K562 (cell line): ENCODE results near the gene METAP2. TPM values are rescaled to one million over a fixed set of nuclear protein-coding genes. Genes with fewer than 3 reads are reported as not detected.
A peak's percentile ranks its signal among the peaks of the same experiment; 100 is the strongest.
"Not testable (repeated sequence)": the region's sequence is repeated elsewhere in the genome, so short reads cannot be mapped to it uniquely, and the experiment has no call there.

Experiments used
- ATAC-seq: fragments of 200-7000 bp; cut with Tn5 transposase; 3 replicates; pipeline ENCODE4 v1.9.1; 2020; ENCODE audit warnings: moderate library complexity
- BruUV-seq: library from RNA; stranded (reverse); fragments of 400-500 nt; replicated peaks from 2 replicates; lab custom pipeline; 2021; lab: Mats Ljungman, UMichigan
- CTCF ChIA-PET: fragments of 300-600 bp; formaldehyde crosslinking; extraction: SDS; loops from one replicate; lab custom pipeline; 2021; ENCODE audit warnings: low intra/inter-chr PET ratio; lab: Yijun Ruan, JAX
- POLR2A ChIA-PET: fragments of 300-600, 350-650 bp; sonication (Branson Sonifier 250); formaldehyde crosslinking; extraction: SDS; loops from one replicate; lab custom pipeline; 2021; ENCODE audit warnings: antibody characterized with exemption, inconsistent platforms; lab: Yijun Ruan, JAX
- DNase-seq, 4 experiments: peaks; one replicate each; pipeline versions ENCODE4 v3.0.0 to v3.0.0-alpha.2; 2011 to 2018; ENCODE audit warnings: low spot score in 3 of 4, mixed read lengths in 3 of 4; ENCODE audit errors: extremely low read depth in 1 of 4
- FAIRE-seq: peaks from 2 replicates; lab custom pipeline; 2011; peaks lifted over from hg19 to GRCh38; lab: Jason Lieb, UNC
- H2AFZ ChIP-seq: 2 replicates; pipeline ENCODE4 v1.6.0; 2011; ENCODE audit warnings: low read depth, low read length, control low read depth, inconsistent platforms
- H3K27ac ChIP-seq: fragments of 200-600 bp; 3 replicates; pipeline ENCODE4 v1.8.0; 2011; ENCODE audit warnings: low read depth, mild to moderate bottlenecking, control low read depth, inconsistent platforms, low read length, moderate library complexity, mixed read lengths; ENCODE audit errors: extremely low read depth
- H3K27me3 ChIP-seq, 2 experiments: fragments of 300-600 bp in 1 of 2; 2 replicates in 1 of 2; 3 replicates in 1 of 2; pipeline versions ENCODE4 v1.6.0 to v1.8.0; 2011; ENCODE audit warnings: inconsistent platforms in 2 of 2, low read length in 2 of 2, mild to moderate bottlenecking in 1 of 2, mixed read lengths in 1 of 2, moderate library complexity in 1 of 2; ENCODE audit not compliant: control insufficient read depth in 2 of 2, insufficient read depth in 2 of 2
- H3K36me3 ChIP-seq: fragments of 300-600 bp; 3 replicates; pipeline ENCODE4 v1.8.0; 2011; ENCODE audit warnings: mild to moderate bottlenecking, low read length, inconsistent platforms; ENCODE audit not compliant: control insufficient read depth, insufficient read depth
- H3K4me1 ChIP-seq, 2 experiments: fragments of 200-600 bp in 1 of 2; replicated peaks in 1 of 2; 2 replicates in 1 of 2; 3 replicates in 1 of 2; pipeline versions ENCODE4 v1.5.1 to v1.8.0; 2011; ENCODE audit warnings: inconsistent platforms in 2 of 2, low read length in 2 of 2, mild to moderate bottlenecking in 1 of 2, mixed read lengths in 1 of 2, moderate library complexity in 1 of 2; ENCODE audit not compliant: control insufficient read depth in 2 of 2, insufficient read depth in 2 of 2
- H3K4me2 ChIP-seq: 2 replicates; pipeline ENCODE4 v1.6.1; 2011; ENCODE audit warnings: low read length, control low read depth, inconsistent platforms, mixed read lengths; ENCODE audit not compliant: insufficient read depth
- H3K4me3 ChIP-seq: fragments of 200-600 bp; sonication (generic), shearing (Covaris generic); 2 replicates; pipeline ENCODE4 v1.5.1; 2016; ENCODE audit warnings: control low read depth, inconsistent platforms
- H3K79me2 ChIP-seq: fragments of 200-600 bp; 3 replicates; pipeline ENCODE4 v1.8.0; 2011; ENCODE audit warnings: low read length, inconsistent platforms; ENCODE audit not compliant: control insufficient read depth, insufficient read depth
- H3K9ac ChIP-seq, 2 experiments: 2 replicates each; pipeline versions ENCODE4 v1.6.0 to v1.6.1; 2011; ENCODE audit warnings: low read depth in 2 of 2, low read length in 2 of 2, control low read depth in 1 of 2, inconsistent platforms in 1 of 2, mild to moderate bottlenecking in 1 of 2, mixed read lengths in 1 of 2; ENCODE audit not compliant: insufficient read depth in 1 of 2
- H3K9me1 ChIP-seq: one replicate; pipeline ENCODE4 v1.6.0; 2011; ENCODE audit warnings: inconsistent platforms, mild to moderate bottlenecking, low read length, moderate library complexity; ENCODE audit not compliant: control insufficient read depth, insufficient read depth
- H3K9me3 ChIP-seq: replicated peaks from 2 replicates; pipeline ENCODE4 v1.5.1; 2011; ENCODE audit warnings: low read depth, low read length, inconsistent platforms; ENCODE audit not compliant: control insufficient read depth, insufficient read depth
- H4K20me1 ChIP-seq: replicated peaks from 2 replicates; pipeline ENCODE4 v1.6.1; 2011; ENCODE audit warnings: low read length, inconsistent platforms, mixed read lengths; ENCODE audit not compliant: control insufficient read depth, insufficient read depth
- ARID1B ChIP-seq: fragments of 450-650 bp; IDR thresholded peaks from 2 replicates; pipeline ENCODE4 v1.6.1; 2016; ENCODE audit warnings: antibody characterized with exemption, mild to moderate bottlenecking, inconsistent platforms
- CBFA2T2 ChIP-seq: fragments of 450-650 bp; conservative IDR thresholded peaks from 2 replicates; pipeline ENCODE4 v1.6.1; 2017; ENCODE audit warnings: mild to moderate bottlenecking
- CBFA2T3 ChIP-seq: fragments of 450-650 bp; IDR thresholded peaks from 2 replicates; pipeline ENCODE4 v1.6.1; 2017
- DPF2 ChIP-seq: fragments of 450-650 bp; IDR thresholded peaks from 2 replicates; pipeline ENCODE4 v1.6.1; 2016
- ESRRA ChIP-seq: fragments of 450-650 bp; IDR thresholded peaks from 2 replicates; pipeline ENCODE4 v1.6.1; 2014; ENCODE audit warnings: low read depth, mild to moderate bottlenecking, moderate library complexity, borderline replicate concordance
- FOSL1 ChIP-seq: fragments of 200-800 bp; sonication (Bioruptor generic); conservative IDR thresholded peaks from 2 replicates; pipeline ENCODE4 v1.6.1; 2016; ENCODE audit warnings: missing genetic modification characterization, missing compliant biosample characterization
- HDAC2 ChIP-seq: fragments of 450-650 bp; IDR thresholded peaks from 2 replicates; pipeline ENCODE4 v1.6.1; 2016; ENCODE audit warnings: mild to moderate bottlenecking
- JUND ChIP-seq, 2 experiments: IDR thresholded peaks; 2 replicates in 1 of 2; 3 replicates in 1 of 2; pipeline ENCODE4 v1.6.1; 2011; ENCODE audit warnings: borderline replicate concordance in 2 of 2, low read depth in 2 of 2, low read length in 2 of 2, improper control_type of control experiment in 1 of 2, missing biosample characterization in 1 of 2, missing genetic modification characterization in 1 of 2, missing genetic modification reagents in 1 of 2
- NCOR1 ChIP-seq: fragments of 450-650 bp; IDR thresholded peaks from 2 replicates; pipeline ENCODE4 v1.6.1; 2016; ENCODE audit warnings: mild to moderate bottlenecking, moderate library complexity
- NFE2 ChIP-seq: IDR thresholded peaks from 2 replicates; pipeline ENCODE4 v1.6.1; 2014; ENCODE audit warnings: antibody characterized with exemption, low read depth
- PHF21A ChIP-seq: fragments of 450-650 bp; IDR thresholded peaks from 2 replicates; pipeline ENCODE4 v1.6.1; 2017; ENCODE audit warnings: low read depth, borderline replicate concordance
- RCOR1 ChIP-seq, 2 experiments: IDR thresholded peaks; 2 replicates each; pipeline ENCODE4 v1.6.1; 2012; ENCODE audit warnings: low read depth in 2 of 2, low read length in 2 of 2, borderline replicate concordance in 1 of 2, improper control_type of control experiment in 1 of 2
- SMARCA4 ChIP-seq: fragments of 450-650 bp; IDR thresholded peaks from 2 replicates; pipeline ENCODE4 v1.6.1; 2016
- SMARCE1 ChIP-seq: fragments of 450-650 bp; IDR thresholded peaks from 2 replicates; pipeline ENCODE4 v1.7.1; 2016; ENCODE audit warnings: mild to moderate bottlenecking
- TCF3 ChIP-seq: sonication (generic); formaldehyde crosslinking; IDR thresholded peaks from 2 replicates; pipeline ENCODE4 v1.4.0; 2020; ENCODE audit warnings: mild to moderate bottlenecking, missing genetic modification reagents
- WGBS: fragments of 100-300 bp; shearing (Covaris generic); methylation state at CpG from one replicate; pipeline ENCODE4 v1.1.6; 2016; ENCODE audit warnings: low coverage, mixed read lengths; ENCODE audit not compliant: insufficient coverage; ENCODE audit errors: missing lambda C conversion rate; 5-methylcytosine and 5-hydroxymethylcytosine counted together
- in situ Hi-C: fragments of 300-500 bp; cut with MboI; formaldehyde crosslinking; loops from 4 replicates; pipeline ENCODE4 v1.15.0; 2018; ENCODE audit warnings: inconsistent platforms, mixed read lengths
- intact Hi-C: fragments of 100-400 bp; cut with micrococcal nuclease; formaldehyde crosslinking; loops from 2 replicates; pipeline ENCODE4 v1.14.2; 2022
- polyA plus RNA-seq, 8 experiments: library from polyadenylated mRNA; depleted of rRNA in 4 of 8; stranded (reverse) in 5 of 8; unstranded in 3 of 8; fragments of >200 nt; fragmentation: Nextera tagmentation in 2 of 8; fragmentation: Illumina TruSeq in 1 of 8; extraction: Ambion mirVana in 2 of 8; extraction: Trizol in 1 of 8; gene quantifications; 2 replicates each; pipeline versions ENCODE4 v1.2.1 to v1.2.3, GENCODE V29; 2011 to 2014; ENCODE audit warnings: inconsistent platforms in 1 of 8, missing spikeins in 1 of 8
- total RNA-seq, 7 experiments: library from RNA; depleted of rRNA in 6 of 7; stranded (reverse); fragments of >200 nt in 6 of 7; fragmentation: Illumina TruSeq in 2 of 7; extraction: Trizol in 2 of 7; gene quantifications; 2 replicates each; pipeline versions ENCODE4 v1.2.1 to v1.2.3, GENCODE V29; 2011 to 2021; ENCODE audit warnings: low replicate concordance in 1 of 7
- TF ChIP-seq, protein P1 (sequence below), 3 experiments: fragments of 200-800 bp in 1 of 3; sonication (Bioruptor generic) in 1 of 3; sonication (generic) in 1 of 3; formaldehyde crosslinking in 1 of 3; IDR thresholded peaks; 2 replicates each; pipeline versions ENCODE4 v1.6.1 to v1.8.0; 2016 to 2022; ENCODE audit warnings: mild to moderate bottlenecking in 2 of 3, missing compliant biosample characterization in 2 of 3, missing genetic modification characterization in 2 of 3, missing genetic modification reagents in 1 of 3

METAP2 gene
- total and polyA plus RNA-seq, 9 of the 15 experiments (the other 6 are each of a cell fraction or from before 2014, with no cell fraction given), result 75.5 to 205 (median 164) TPM

DNA sequence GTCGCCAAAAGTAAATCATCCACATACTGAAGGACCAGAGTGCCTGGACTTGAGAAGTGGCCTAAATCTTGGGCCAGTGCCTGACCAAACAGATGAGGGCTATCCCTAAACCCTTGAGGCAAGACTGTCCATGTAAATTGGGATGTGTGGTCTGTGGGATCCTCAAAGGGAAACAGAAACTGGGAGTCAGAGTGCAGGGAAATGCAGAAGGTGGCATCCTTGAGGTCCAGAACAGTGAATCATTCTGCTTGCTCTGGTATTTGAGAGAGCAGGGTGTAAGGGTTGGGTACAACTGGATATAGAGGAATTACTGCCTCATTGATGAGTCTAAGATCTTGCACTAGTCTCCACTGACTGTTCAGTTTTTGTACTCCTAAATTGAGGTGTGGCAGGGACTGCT lies 20.1 kb upstream of the METAP2 start:
- CTCF ChIA-PET, result interaction anchor here (0.6 kb wide), 1 partner anchor 67 kb away, joined by 3 read pairs; no protein-coding TSS in a partner anchor
- POLR2A ChIA-PET, BruUV-seq, DNase-seq, H3K9me1 ChIP-seq, H3K9ac ChIP-seq, FAIRE-seq, H2AFZ ChIP-seq, H3K4me3 ChIP-seq, H3K27ac ChIP-seq, H3K36me3 ChIP-seq, H3K4me2 ChIP-seq, intact Hi-C loops, ATAC-seq, H4K20me1 ChIP-seq, H3K79me2 ChIP-seq, H3K9me3 ChIP-seq, H3K27me3 ChIP-seq, H3K4me1 ChIP-seq, in situ Hi-C loops: not testable (repeated sequence)
- 13% methylated on average over 1 of the region's 1 CpG for WGBS

DNA sequence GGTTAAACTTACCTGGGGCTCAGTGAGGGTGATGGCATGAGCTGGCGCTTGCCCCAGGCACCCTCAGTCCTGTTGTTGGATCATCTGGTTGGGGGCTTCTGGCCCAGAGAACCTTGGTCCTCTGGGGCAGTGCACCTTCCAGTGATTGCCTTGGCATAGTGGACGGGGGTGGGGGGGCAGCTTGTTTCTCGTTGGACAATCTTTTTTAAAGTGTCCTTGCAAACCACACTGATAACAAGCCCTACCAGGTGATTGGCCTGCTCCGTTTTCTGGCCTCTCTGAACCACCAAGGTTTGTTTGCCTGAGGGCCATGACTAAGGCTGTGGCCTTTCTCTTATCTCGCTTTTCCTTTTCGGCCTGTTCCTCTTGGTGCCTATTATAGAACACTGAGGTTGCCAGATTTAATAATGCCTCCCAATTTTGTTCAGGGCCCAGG lies 19.2 kb upstream of the METAP2 start:
- H3K79me2 ChIP-seq; H3K9ac ChIP-seq; FAIRE-seq; H3K36me3 ChIP-seq; CTCF ChIA-PET; H4K20me1 ChIP-seq; BruUV-seq; H3K9me3 ChIP-seq; intact Hi-C loops; H3K4me1 ChIP-seq; H3K9me1 ChIP-seq; in situ Hi-C loops; H2AFZ ChIP-seq; H3K27me3 ChIP-seq; H3K4me3 ChIP-seq; H3K27ac ChIP-seq; ATAC-seq; H3K4me2 ChIP-seq; TF ChIP-seq JUND (tag; IDR thresholded peaks at IDR 0.05; ENCODE audit: borderline replicate concordance, low read depth, low read length): not testable (repeated sequence)
- WGBS, result 10% methylated on average over 6 of the region's 6 CpGs
- DNase-seq, result peak in 1 of 4 experiments; percentile 59
- POLR2A ChIA-PET, result interaction anchor here (1.0 kb wide), 1 partner anchor 19 kb away, joined by 4 read pairs; the partner anchor contains the start of gene METAP2
- 0 out of 2 replicates have a peak, but pooled peaks have one; percentile 20 for TF ChIP-seq SMARCA4
- peak; percentile 15; the same call in 1 of the 2 replicates for TF ChIP-seq ESRRA
- TF ChIP-seq CBFA2T3, result peak; percentile 64
- TF ChIP-seq CBFA2T2, result peak; percentile 48
- peak; percentile 52 for TF ChIP-seq ARID1B
- TF ChIP-seq NCOR1, result peak; percentile 29; the same call in 1 of the 2 replicates
- 0 out of 2 replicates have a peak, but pooled peaks have one; percentile 26 for TF ChIP-seq SMARCE1
- peak; percentile 65 for TF ChIP-seq FOSL1 (tag)
- TF ChIP-seq DPF2, result 0 out of 2 replicates have a peak, but pooled peaks have one; percentile 50
- peak; percentile 51; the same call in 1 of the 2 replicates for TF ChIP-seq NFE2
- TF ChIP-seq, protein P1, sequence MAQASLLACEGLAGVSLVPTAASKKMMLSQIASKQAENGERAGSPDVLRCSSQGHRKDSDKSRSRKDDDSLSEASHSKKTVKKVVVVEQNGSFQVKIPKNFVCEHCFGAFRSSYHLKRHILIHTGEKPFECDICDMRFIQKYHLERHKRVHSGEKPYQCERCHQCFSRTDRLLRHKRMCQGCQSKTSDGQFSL (CRISPR knock-in tag; IDR thresholded peaks at IDR 0.05), result peak; percentile 56
- TF ChIP-seq, protein P1 (tag; IDR thresholded peaks at IDR 0.05), result not testable (repeated sequence)
- TF ChIP-seq JUND (IDR thresholded peaks at IDR 0.05; ENCODE audit: borderline replicate concordance, low read depth, low read length), result peak; percentile 52; the same call in 1 of the 2 replicates
- TF ChIP-seq HDAC2, result peak; percentile 69; the same call in 1 of the 2 replicates
- TF ChIP-seq RCOR1 (IDR thresholded peaks at IDR 0.05; ENCODE audit: borderline replicate concordance in 1 of 2, low read depth in 2 of 2, low read length in 2 of 2), result peak in 1 of 2 experiments; percentile 81; a peak in 2 of 4 replicates
- peak; percentile 96 for TF ChIP-seq PHF21A
- peak; percentile 31; the same call in 1 of the 2 replicates for TF ChIP-seq TCF3
